Osteocyte (in vitro differentiated cells): Measurements from ENCODE around the gene RAPGEF2. TPM values are rescaled to one million over a fixed set of nuclear protein-coding genes. Genes with fewer than 3 reads are reported as not detected.
"Not testable (repeated sequence)": the region's sequence is repeated elsewhere in the genome, so short reads cannot be mapped to it uniquely, and the experiment has no call there.

Source experiments
- DNase-seq: peaks from one replicate; pipeline ENCODE4 v3.0.0; 2021; ENCODE audit warnings: mixed read lengths; ENCODE audit not compliant: unreplicated experiment; ENCODE audit errors: extremely low spot score
- H3K27ac Mint-ChIP-seq: one replicate; pipeline ENCODE4 v1.8.0; 2021; ENCODE audit warnings: mild to moderate bottlenecking, mixed read lengths; ENCODE audit not compliant: unreplicated experiment
- H3K27me3 Mint-ChIP-seq: one replicate; pipeline ENCODE4 v1.8.0; 2021; ENCODE audit warnings: mixed read lengths; ENCODE audit not compliant: unreplicated experiment
- H3K36me3 Mint-ChIP-seq: one replicate; pipeline ENCODE4 v1.8.0; 2021; ENCODE audit warnings: mixed read lengths; ENCODE audit not compliant: unreplicated experiment
- H3K4me1 Mint-ChIP-seq: one replicate; pipeline ENCODE4 v1.8.0; 2021; ENCODE audit warnings: mixed read lengths; ENCODE audit not compliant: unreplicated experiment
- H3K4me3 Mint-ChIP-seq: one replicate; pipeline ENCODE4 v1.8.0; 2021; ENCODE audit warnings: mild to moderate bottlenecking, moderate library complexity, mixed read lengths; ENCODE audit not compliant: unreplicated experiment
- H3K9me3 Mint-ChIP-seq: one replicate; pipeline ENCODE4 v1.8.0; 2021; ENCODE audit warnings: mixed read lengths; ENCODE audit not compliant: unreplicated experiment
- CTCF ChIP-seq: fragments of 200-600 bp; sonication (generic); IDR thresholded peaks from 2 replicates; pipeline ENCODE4 v1.5.0; 2021; ENCODE audit warnings: antibody characterized with exemption, mild to moderate bottlenecking, moderate library complexity
- total RNA-seq: library from RNA; stranded (reverse); gene quantifications from 2 replicates; pipeline ENCODE4 v1.2.1, GENCODE V29; 2021

The RAPGEF2 gene
- total RNA-seq, 1 donor from 2014 or later, result 22.7 TPM

GRCh38 chr4:159069922-159070321 is 33.0 kb upstream of the RAPGEF2 start:
- H3K9me3 Mint-ChIP-seq, result no peaks in the 10 kb centered on the region
- H3K4me1 Mint-ChIP-seq, result peaks cover 30% of the 10 kb centered on the region
- H3K27ac Mint-ChIP-seq, result peak overlapping the region; percentile 76
- H3K27me3 Mint-ChIP-seq, result no peaks in the 10 kb centered on the region
- no peak for TF ChIP-seq CTCF
- no peak for DNase-seq
- peak overlapping the region; percentile 19 for H3K4me3 Mint-ChIP-seq
- no peaks in the 10 kb centered on the region for H3K36me3 Mint-ChIP-seq

- H3K9me3 Mint-ChIP-seq, result no peaks in the 10 kb centered on the region
- H3K36me3 Mint-ChIP-seq, result no peaks in the 10 kb centered on the region
- no peak for TF ChIP-seq CTCF
- peak overlapping the region; percentile 76 for H3K27ac Mint-ChIP-seq
- H3K27me3 Mint-ChIP-seq, result no peaks in the 10 kb centered on the region
- DNase-seq, result no peak
- peaks cover 30% of the 10 kb centered on the region for H3K4me1 Mint-ChIP-seq
- H3K4me3 Mint-ChIP-seq, result no peak overlapping the region
Observed at GRCh38 chr4:159070742-159071141, 32.1 kb upstream of the RAPGEF2 start.

GRCh38 chr4:159071178-159071968 is 31.5 kb upstream of the RAPGEF2 start:
- peak overlapping the region; percentile 76 for H3K27ac Mint-ChIP-seq
- H3K9me3 Mint-ChIP-seq, result no peaks in the 10 kb centered on the region
- DNase-seq, result no peak
- H3K4me1 Mint-ChIP-seq, result peaks cover 30% of the 10 kb centered on the region
- H3K36me3 Mint-ChIP-seq, result no peaks in the 10 kb centered on the region
- no peak overlapping the region for H3K4me3 Mint-ChIP-seq
- no peak for TF ChIP-seq CTCF
- H3K27me3 Mint-ChIP-seq, result no peaks in the 10 kb centered on the region

GRCh38 chr4:159071969-159072765 is 30.7 kb upstream of the RAPGEF2 start:
- Mint-ChIP-seq H3K36me3 (no peaks in the 10 kb centered on the region), H3K9me3 (no peaks in the 10 kb centered on the region), H3K4me3 (no peak overlapping the region), H3K27me3 (no peaks in the 10 kb centered on the region), H3K27ac (peak overlapping the region; percentile 76), H3K4me1 (peaks cover 30% of the 10 kb centered on the region)
- TF ChIP-seq CTCF, result no peak
- no peak for DNase-seq

- Mint-ChIP-seq H3K4me3 (no peak overlapping the region), H3K36me3 (no peaks in the 10 kb centered on the region), H3K4me1 (peaks cover 28% of the 10 kb centered on the region), H3K9me3 (no peaks in the 10 kb centered on the region), H3K27ac (no peak overlapping the region), H3K27me3 (no peaks in the 10 kb centered on the region)
- TF ChIP-seq CTCF, result no peak
- no peak for DNase-seq
Observed at GRCh38 chr4:159075531-159075932, 27.3 kb upstream of the RAPGEF2 start.

GRCh38 chr4:159077018-159077417 is 25.9 kb upstream of the RAPGEF2 start:
- not testable (repeated sequence) for H3K9me3 Mint-ChIP-seq, H3K36me3 Mint-ChIP-seq, H3K27ac Mint-ChIP-seq, DNase-seq, H3K27me3 Mint-ChIP-seq, H3K4me3 Mint-ChIP-seq
- peaks cover 13% of the 10 kb centered on the region for H3K4me1 Mint-ChIP-seq
